ENCODE measurements around the gene PRKG1.
"Not testable (repeated sequence)": the region's sequence is repeated elsewhere in the genome, so short reads cannot be mapped to it uniquely, and the experiment has no call there.

PRKG1 gene

GRCh38 chr10:52032681-52033629 lies 958.7 kb downstream of the PRKG1 start:
- DNase-seq, result no peak

GRCh38 chr10:52039002-52039793 lies 964.9 kb downstream of the PRKG1 start:
- not testable (repeated sequence) for DNase-seq

GRCh38 chr10:52040486-52040885 lies 966.2 kb downstream of the PRKG1 start:
- no peak for DNase-seq

GRCh38 chr10:52043811-52044210 lies 969.5 kb downstream of the PRKG1 start:
- no peak for DNase-seq

- DNase-seq, result no peak
These were observed 973.8 kb downstream of the PRKG1 start for GRCh38 chr10:52048051-52048450.

- DNase-seq, result no peak
These were observed 976.3 kb downstream of the PRKG1 start for GRCh38 chr10:52050429-52051047.

- DNase-seq, result no peak
These were observed 979.2 kb downstream of the PRKG1 start for GRCh38 chr10:52053497-52053896.

- no peak for DNase-seq
These were observed 982.0 kb downstream of the PRKG1 start for GRCh38 chr10:52056291-52056690.

GRCh38 chr10:52059089-52059488 lies 984.8 kb downstream of the PRKG1 start:
- DNase-seq, result no peak

GRCh38 chr10:52063159-52063558 lies 988.9 kb downstream of the PRKG1 start:
- DNase-seq, result no peak

- DNase-seq, result no peak
These were observed 990.0 kb downstream of the PRKG1 start for GRCh38 chr10:52064084-52064845.

- DNase-seq, result no peak
These were observed 992.1 kb downstream of the PRKG1 start for GRCh38 chr10:52066383-52066782.

- no peak for DNase-seq
These were observed 994.2 kb downstream of the PRKG1 start for GRCh38 chr10:52068485-52068884.

- no peak for DNase-seq
These were observed 997.5 kb downstream of the PRKG1 start for GRCh38 chr10:52071814-52072213.

- DNase-seq, result no peak
These were observed 1000.3 kb downstream of the PRKG1 start for GRCh38 chr10:52074505-52075026.

GRCh38 chr10:52077814-52078213 lies 1003.5 kb downstream of the PRKG1 start:
- DNase-seq, result no peak

GRCh38 chr10:52078397-52078937 lies 1004.2 kb downstream of the PRKG1 start:
- no peak for DNase-seq

GRCh38 chr10:52082307-52082706 lies 1008.0 kb downstream of the PRKG1 start:
- DNase-seq, result no peak

GRCh38 chr10:52083422-52083821 lies 1009.1 kb downstream of the PRKG1 start:
- DNase-seq, result no peak

GRCh38 chr10:52092390-52092789 lies 1018.1 kb downstream of the PRKG1 start:
- DNase-seq, result no peak

- DNase-seq, result no peak
These were observed 1023.8 kb downstream of the PRKG1 start for GRCh38 chr10:52098130-52098529.
